NCI-H2227 (cell line): ENCODE results near the gene ATG2B.

Experiments
- DNase-seq: peaks from one replicate; lab custom pipeline; 2025; ENCODE audit not compliant: unreplicated experiment; lab: John Stamatoyannopoulos, UW

Gene ATG2B

GRCh38 chr14:96274122-96274521 is 89.0 kb downstream of the ATG2B start:
- no peak for DNase-seq

DNA sequence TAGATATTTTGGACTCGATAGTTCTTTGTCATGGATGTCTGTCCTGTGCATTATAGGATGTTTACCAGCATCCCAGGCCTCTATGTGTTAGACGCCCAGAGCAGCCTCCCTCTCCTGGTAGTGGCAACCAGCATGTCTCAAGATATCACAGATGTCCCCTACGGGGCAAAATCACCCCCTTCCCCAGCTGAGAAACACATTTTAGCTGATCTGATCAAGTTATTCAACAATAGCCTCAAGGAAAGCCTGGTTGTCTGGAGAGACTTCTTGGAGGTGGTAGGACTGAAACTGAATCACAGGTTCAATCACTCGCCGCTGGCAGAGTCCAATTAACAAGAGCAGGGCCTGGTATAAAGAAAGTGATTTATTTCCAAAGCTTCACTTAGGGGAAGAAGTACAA is 89.5 kb downstream of the ATG2B start:
- no peak for DNase-seq

DNA sequence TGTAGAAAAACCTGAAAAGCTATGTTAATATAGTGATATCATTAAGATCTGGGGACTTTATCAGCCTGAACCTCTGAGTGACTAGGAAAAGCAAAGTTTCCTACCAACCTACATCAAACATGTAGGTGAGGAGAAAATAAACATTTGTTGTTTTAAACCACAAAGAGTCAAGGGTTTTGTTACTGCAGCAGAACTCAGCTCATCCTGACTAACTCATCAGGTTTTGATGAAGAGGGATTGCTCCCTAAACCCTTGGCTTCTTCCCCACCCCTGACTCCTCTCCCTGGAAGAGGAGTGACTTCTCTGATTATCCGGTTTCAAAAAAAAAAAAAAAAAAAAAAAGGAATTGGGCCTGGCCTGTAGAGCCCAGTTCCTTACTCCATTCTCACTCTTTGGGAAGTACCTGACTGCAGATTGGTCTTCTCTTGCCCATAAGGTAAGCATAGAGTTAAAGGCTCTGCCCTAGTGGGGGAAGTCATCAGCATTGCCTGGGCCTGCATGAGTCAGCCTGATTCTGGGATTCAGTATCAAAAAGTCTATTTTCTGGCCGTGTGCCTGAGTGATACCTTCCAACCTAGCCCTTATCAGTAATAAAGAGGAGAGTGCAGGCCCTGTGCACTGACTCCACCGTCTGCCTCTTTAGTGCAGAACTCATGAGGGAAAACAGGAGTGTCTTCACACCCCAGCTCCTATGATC is 90.2 kb downstream of the ATG2B start:
- DNase-seq: no peak

- no peak for DNase-seq
Measured at GRCh38 chr14:96271421-96271762, 91.7 kb downstream of the ATG2B start.

GRCh38 chr14:96270565-96271420 is 92.3 kb downstream of the ATG2B start:
- no peak for DNase-seq

- no peak for DNase-seq
Measured at GRCh38 chr14:96269359-96269710, 93.8 kb downstream of the ATG2B start.

- DNase-seq: no peak
Measured at GRCh38 chr14:96268431-96269358, 94.4 kb downstream of the ATG2B start.

DNA sequence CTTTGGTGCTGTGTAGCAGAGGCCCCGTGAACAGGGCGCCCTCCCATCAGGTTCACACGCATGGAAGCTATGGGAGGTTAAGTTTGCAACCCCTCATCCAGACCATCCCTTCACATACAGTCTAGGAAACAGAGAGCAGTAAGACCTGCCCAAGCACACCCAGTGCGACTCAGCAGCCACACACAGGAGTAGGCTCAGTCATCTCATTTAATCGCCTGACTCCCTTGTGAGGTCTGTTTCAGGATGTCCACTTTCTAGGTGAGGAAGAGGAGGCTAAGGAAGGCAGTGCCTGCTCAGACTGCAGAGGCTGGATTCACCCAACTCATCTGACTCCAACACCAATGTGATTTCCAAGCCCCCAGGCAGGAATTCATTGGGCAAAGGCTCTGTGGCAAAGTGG is 95.2 kb downstream of the ATG2B start:
- DNase-seq: no peak

DNA sequence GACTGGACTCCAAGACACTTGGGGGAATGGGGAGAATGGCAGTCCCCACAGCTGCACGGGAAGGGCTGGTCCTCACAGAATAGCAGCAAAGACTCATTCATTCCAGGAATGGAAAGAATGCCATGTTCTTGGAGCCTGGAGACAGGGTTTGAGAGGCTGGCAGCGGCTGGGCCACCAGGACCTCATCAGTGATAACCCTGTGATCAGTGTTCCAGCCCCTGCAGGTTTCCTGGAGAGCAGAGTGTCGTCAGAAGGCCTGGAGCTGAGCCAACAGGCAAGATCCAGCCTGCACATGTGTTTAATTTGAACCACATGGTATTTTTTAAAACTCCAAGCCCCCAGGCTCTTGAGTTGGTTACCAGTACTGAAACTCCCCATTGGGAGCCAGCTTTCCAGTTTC is 95.8 kb downstream of the ATG2B start:
- DNase-seq: no peak

- DNase-seq: no peak
Measured at GRCh38 chr14:96265383-96266095, 97.6 kb downstream of the ATG2B start.

GRCh38 chr14:96264853-96265252 is 98.3 kb downstream of the ATG2B start:
- DNase-seq: no peak

- no peak for DNase-seq
Measured at GRCh38 chr14:96264200-96264553, 99.0 kb downstream of the ATG2B start.

GRCh38 chr14:96263347-96264199 is 99.6 kb downstream of the ATG2B start:
- no peak for DNase-seq

DNA sequence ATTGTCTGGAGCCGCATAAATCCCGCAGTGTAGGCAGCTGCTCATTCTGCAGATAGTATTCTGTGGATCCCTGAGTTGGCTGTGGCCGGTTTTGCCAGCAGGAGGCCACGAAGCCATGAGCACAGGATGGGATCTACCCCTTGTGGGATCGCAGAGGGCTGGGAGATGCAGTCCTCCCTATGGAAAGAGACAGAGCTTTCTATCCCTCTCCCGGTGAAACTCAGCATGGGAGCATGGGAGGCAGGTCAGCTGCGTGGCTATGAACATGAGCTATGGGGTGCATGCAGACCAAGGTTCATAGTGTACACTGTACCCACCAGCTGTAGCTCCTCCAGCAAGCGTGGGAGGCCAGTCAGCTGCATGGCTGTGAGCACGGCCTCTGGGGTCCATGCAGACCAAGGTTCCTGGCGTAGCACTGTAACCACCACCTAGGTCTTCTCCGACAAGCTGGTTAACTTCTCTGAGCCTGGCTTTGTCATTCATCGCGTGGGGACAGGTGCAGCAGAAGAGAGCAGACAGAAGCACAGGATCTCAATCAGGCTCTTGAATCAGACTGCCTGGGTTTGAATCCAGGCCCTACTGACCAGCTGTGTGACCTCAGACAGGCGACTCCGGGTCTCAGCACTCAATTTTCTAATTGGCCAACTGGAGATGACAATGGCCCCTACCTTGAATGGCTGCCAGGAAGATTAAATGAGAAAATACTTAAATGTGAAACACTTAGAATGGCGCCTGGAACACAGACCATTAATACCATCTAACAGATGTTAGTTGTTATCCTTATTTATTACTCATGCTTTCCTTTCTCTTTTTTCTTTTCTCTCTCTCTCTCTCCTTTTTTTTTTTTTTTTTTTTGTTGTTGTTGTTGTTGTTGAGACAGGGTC is 101.1 kb downstream of the ATG2B start:
- DNase-seq: no peak

- DNase-seq: no peak
Measured at GRCh38 chr14:96261053-96261452, 102.1 kb downstream of the ATG2B start.

DNA sequence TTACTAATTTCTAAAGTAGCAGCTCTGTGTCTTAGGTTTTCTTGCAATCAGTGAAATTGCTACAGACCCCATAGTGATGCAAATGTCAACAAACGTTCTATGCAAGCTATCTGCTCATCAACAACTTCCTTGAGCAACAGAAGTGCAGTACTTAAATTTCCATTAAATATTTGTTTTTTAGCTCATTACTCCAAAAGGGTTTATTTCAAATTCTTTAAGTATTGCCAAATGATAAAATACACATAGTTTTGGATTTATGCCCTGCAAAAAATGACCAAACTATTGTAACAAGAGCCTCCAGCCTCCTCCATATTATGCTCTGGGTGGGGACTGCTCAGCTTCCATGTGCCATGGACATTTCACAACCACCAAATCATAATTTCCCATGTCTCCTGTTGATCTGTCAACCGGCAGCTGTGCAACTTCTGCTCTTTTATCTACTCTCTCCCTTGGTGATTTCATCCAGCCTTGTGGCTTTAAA is 102.8 kb downstream of the ATG2B start:
- DNase-seq: no peak

- no peak for DNase-seq
Measured at GRCh38 chr14:96257900-96258299, 105.2 kb downstream of the ATG2B start.

DNA sequence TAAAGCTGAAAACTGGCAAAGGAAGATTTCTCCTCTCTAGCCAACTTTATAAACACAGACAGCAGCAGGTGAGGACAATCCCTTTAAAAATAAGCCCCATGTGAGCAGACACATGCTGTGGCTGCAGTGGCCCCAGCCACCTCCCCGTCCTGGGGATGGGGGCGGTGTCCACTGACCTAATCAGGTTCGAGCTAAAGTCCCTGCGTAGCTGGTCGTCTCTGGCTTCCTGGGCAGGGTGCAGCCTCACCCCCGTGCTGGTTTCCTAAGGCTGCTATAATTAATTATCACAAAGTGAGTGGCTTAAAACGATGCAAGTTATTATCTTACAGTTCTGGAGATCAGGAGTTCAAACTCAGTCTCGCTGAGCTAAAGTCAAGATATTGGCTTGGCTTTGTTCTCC is 106.1 kb downstream of the ATG2B start:
- DNase-seq: no peak

DNA sequence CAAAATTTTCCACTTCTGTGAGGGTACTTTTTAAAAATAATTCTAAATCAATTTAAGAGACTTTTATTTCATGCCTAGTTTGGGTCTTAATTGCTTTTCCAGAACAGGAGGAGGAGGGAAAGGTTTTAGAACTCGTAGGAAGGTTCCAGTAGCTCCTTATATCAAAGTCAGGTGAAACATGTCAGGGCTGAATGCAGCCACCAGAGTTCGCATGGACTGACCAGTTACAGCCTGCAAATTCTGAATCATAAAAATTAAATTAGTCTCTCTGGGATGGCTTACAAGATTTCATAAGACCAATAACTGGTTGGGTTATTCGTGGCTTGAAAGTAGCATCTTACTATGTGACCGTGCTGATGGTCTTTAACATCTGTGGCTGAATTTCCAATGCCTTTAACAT is 106.7 kb downstream of the ATG2B start:
- no peak for DNase-seq
